ENCODE measurements around the gene KDM6A.
"Not testable (repeated sequence)": the region's sequence is repeated elsewhere in the genome, so short reads cannot be mapped to it uniquely, and the experiment has no call there.

KDM6A gene

DNA sequence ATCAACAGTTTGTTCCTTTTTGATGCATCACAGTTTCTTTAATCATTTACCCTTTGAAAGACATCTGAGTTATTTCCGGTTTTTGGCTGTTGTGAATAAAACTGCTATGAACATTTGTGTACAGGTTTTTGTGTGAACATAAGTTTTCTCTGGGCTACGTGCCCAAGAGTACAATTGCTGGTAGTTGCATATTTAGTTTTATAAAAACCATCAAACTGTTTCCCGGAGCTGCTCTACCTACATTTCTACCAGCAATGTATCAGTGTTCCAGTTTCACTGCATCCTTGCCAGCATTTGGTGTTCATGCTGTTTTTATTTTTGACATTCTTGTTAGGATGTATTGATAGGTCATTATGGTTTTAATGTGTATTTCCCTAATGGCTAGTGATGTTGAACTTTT lies 17.3 kb downstream of the KDM6A start:
- DNase-seq: no peak

GRCh38 chrX:44890687-44891086 lies 17.7 kb downstream of the KDM6A start:
- DNase-seq: not testable (repeated sequence)

- DNase-seq: no peak
Measured at GRCh38 chrX:44891642-44892041, 18.7 kb downstream of the KDM6A start.

GRCh38 chrX:44896876-44897186 lies 23.8 kb downstream of the KDM6A start:
- DNase-seq: no peak

DNA sequence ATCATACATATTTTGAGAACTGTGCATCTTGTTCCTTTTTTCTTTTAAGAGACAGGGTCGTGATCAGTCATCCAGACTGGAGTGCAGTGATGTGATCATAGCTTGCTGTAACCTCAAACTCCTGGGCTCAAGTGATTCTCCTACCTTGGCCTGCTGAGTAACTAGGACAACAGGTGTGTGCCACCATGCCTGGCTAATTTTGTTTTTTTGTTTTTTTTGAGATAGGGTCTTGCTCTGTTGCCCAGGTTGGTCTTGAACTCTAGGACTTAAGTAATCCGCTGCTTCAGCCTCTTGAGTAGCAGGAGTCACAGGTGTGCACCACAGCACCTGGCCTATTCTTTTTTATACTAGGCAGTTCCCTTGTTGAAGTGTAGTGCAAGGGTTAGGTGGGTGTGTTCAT lies 24.6 kb downstream of the KDM6A start:
- no peak for DNase-seq

DNA sequence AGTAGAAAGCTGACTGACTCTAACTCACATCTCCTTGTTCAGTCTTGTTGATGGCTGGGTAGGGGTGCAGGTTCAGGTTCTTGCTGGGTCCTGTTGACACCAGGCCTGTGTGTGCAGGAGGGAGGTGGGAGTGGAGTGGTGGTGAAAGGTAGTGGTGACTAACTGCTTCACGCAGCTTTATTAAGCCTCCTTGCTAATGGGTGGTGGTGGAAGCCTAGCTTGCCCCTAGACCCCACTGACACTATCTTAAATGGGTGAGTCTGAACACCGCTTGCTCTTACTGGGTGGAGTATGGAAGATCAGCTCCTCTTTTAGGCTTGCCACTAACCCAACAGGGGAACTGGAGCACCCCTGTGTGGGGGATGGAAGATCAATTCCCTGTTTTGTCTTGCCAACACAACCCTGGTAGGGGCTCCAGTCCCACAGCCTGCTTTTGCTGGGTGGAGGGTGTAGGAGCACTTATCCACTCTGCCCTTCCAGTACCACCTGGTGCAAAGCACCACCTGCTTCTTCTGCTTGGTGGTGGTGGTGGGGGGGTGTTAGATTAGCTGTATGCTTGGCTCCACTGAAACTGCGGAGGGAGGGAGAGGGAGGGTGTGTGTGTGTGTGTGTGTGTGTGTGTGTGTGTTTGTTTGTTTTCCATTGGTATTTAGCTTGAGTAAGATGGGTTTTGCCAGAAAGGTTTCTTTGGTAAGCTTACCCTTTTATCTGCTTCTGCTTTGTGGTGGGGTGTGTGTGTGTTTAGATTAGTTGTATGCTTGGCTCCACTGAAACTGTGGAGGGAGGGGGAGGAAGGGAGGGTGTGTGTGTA lies 25.6 kb downstream of the KDM6A start:
- no peak for DNase-seq

DNA sequence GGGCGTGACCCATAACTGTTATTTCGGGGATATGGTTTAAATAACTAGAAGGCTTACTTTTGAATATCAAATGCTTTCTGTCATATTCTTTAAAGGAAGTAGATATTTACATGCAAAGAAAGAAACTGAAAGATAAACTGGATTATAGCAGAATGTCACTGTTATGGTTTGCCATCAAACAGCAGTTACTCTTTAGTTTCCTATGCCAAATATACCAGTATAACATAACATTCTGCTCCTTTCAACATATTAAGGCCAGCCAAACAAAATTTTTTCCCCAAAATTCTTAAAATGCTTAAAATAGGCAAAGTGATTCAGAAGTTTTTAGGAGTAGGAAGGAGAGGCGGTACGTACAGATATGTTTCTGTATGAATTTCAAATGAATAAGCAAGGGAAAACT lies 27.0 kb downstream of the KDM6A start:
- no peak for DNase-seq

- no peak for DNase-seq
Measured at GRCh38 chrX:44903107-44903506, 30.1 kb downstream of the KDM6A start.

- no peak for DNase-seq
Measured at GRCh38 chrX:44903830-44904530, 31.0 kb downstream of the KDM6A start.

- DNase-seq: no peak
Measured at GRCh38 chrX:44904542-44905115, 31.6 kb downstream of the KDM6A start.

GRCh38 chrX:44906041-44906440 lies 33.1 kb downstream of the KDM6A start:
- no peak for DNase-seq

DNA sequence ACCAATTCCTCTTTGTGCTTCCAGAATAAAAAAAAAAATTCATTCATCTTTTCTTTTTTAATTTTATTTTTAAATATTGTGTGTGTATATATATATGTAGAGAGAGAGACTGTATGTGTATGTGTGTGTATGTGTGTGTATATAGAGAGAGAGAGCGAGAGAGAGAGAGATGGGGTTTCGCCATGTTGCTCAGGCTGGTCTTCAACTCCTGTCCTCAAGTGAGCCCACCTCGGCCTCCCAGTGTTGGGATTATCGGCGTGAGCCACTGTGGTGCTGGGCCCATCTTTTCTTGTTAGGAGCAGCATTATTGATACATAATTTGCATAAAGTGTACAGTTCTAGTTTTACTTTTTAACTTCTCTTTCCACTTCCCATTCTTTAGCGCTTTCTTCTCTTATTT lies 33.6 kb downstream of the KDM6A start:
- no peak for DNase-seq

DNA sequence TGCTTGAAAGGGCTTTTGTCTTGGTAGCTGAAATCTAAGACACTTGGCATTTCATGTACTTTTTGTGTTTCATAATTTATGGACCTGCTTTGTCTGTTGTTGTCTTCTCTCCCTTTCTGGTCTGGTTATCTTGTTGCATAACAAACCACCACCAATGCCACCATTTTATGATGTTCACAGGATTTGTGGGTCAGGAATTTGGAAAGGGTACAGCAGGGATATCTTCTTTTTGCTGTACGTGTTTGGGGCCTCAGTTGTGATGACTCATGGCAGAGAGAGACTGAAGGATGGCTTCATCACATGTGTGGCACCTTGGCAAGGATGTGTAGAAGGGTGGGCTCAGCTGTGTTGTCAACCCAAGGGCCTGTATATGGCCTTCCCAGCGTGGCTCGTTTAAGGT lies 35.2 kb downstream of the KDM6A start:
- DNase-seq: no peak

- DNase-seq: no peak
Measured at GRCh38 chrX:44908827-44909226, 35.8 kb downstream of the KDM6A start.

DNA sequence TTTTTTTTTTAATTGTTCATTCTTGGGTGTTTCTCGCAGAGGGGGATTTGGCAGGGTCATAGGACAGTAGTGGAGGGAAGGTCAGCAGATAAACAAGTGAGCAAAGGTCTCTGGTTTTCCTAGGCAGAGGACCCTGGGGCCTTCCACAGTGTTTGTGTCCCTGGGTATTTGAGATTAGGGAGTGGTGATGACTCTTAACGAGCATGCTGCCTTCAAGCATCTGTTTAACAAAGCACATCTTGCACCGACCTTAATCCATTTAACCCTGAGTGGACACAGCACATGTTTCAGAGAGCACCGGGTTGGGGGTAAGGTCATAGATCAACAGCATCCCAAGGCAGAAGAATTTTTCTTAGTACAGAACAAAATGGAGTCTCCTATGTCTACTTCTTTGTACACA lies 37.5 kb downstream of the KDM6A start:
- not testable (repeated sequence) for DNase-seq

DNA sequence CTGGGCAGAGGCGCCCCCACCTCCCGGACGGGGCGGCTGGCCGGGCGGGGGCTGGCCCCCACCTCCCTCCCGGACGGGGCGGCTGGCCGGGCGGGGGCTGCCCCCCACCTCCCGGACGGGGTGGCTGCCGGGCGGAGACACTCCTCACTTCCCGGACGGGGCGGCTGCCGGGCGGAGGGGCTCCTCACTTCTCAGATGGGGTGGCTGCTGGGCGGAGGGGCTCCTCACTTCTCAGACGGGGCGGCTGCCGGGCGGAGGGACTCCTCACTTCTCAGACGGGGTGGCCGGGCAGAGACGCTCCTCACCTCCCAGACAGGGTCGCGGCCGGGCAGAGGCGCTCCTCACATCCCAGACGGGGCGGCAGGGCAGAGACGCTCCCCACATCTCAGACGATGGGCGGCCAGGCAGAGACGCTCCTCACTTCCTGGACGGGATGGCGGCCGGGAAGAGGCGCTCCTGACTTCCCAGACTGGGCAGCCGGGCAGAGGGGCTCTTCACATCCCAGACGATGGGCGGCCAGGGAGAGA lies 38.1 kb downstream of the KDM6A start:
- not testable (repeated sequence) for DNase-seq

- DNase-seq: no peak
Measured at GRCh38 chrX:44913656-44914531, 40.9 kb downstream of the KDM6A start.

- no peak for DNase-seq
Measured at GRCh38 chrX:44914532-44915198, 41.7 kb downstream of the KDM6A start.

- no peak for DNase-seq
Measured at GRCh38 chrX:44915361-44915868, 42.4 kb downstream of the KDM6A start.

- no peak for DNase-seq
Measured at GRCh38 chrX:44918722-44919121, 45.7 kb downstream of the KDM6A start.

GRCh38 chrX:44922980-44923379 lies 50.0 kb downstream of the KDM6A start:
- no peak for DNase-seq

GRCh38 chrX:44927398-44927797 lies 54.4 kb downstream of the KDM6A start:
- DNase-seq: no peak

Measured in Kasumi-1 (cell line).